Uterine smooth muscle cell (primary cell): ENCODE data around the gene TMEM214. TPM values are rescaled to one million over a fixed set of nuclear protein-coding genes. Genes with fewer than 3 reads are reported as not detected.

Source experiments
- total RNA-seq: library from RNA; depleted of rRNA; stranded (reverse); fragments of >200 nt; gene quantifications from 2 replicates; pipeline ENCODE4 v1.2.3, GENCODE V29; 2014

The TMEM214 gene, protein sequence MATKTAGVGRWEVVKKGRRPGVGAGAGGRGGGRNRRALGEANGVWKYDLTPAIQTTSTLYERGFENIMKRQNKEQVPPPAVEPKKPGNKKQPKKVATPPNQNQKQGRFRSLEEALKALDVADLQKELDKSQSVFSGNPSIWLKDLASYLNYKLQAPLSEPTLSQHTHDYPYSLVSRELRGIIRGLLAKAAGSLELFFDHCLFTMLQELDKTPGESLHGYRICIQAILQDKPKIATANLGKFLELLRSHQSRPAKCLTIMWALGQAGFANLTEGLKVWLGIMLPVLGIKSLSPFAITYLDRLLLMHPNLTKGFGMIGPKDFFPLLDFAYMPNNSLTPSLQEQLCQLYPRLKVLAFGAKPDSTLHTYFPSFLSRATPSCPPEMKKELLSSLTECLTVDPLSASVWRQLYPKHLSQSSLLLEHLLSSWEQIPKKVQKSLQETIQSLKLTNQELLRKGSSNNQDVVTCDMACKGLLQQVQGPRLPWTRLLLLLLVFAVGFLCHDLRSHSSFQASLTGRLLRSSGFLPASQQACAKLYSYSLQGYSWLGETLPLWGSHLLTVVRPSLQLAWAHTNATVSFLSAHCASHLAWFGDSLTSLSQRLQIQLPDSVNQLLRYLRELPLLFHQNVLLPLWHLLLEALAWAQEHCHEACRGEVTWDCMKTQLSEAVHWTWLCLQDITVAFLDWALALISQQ
- total RNA-seq = 38.7 and 45.9 TPM in 2 replicates

DNA sequence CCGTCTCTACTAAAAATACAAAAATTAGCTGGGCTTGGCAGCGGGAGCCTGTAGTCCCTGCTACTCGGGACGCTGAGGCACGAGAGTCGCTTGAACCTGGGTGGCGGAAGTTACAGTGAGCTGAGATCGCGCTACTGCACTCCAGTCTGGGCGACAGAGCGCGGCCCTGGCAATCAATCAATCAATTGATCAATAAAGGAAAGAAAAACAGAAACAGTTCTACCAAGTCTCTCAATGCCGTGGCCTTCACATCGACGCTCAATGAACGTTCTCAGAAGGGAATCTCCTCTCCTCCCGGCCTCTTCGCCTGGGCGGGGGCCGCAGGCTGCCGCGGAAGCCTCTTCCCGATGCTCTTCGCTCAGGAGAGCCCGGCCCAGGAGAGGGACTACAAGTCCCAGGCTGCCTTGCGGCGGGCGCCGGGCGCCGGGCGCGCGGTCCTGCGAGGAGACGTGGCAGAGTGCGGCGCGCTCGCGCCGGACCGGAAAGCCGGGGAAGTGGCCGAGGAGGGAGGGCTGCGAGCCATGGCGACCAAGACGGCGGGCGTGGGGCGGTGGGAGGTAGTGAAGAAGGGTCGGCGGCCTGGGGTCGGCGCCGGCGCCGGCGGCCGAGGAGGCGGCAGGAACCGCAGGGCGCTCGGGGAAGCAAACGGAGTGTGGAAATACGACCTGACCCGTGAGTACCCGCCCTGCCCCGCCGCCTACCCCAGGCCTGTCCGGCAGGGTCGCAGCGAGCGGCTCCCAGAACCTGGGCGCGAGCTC is at the start of gene TMEM214:
Gene TMEM214 (plus strand): TSS at position 471 of the 758 bp plus-strand sequence. CDS start 51 bp downstream, at position 522.

DNA sequence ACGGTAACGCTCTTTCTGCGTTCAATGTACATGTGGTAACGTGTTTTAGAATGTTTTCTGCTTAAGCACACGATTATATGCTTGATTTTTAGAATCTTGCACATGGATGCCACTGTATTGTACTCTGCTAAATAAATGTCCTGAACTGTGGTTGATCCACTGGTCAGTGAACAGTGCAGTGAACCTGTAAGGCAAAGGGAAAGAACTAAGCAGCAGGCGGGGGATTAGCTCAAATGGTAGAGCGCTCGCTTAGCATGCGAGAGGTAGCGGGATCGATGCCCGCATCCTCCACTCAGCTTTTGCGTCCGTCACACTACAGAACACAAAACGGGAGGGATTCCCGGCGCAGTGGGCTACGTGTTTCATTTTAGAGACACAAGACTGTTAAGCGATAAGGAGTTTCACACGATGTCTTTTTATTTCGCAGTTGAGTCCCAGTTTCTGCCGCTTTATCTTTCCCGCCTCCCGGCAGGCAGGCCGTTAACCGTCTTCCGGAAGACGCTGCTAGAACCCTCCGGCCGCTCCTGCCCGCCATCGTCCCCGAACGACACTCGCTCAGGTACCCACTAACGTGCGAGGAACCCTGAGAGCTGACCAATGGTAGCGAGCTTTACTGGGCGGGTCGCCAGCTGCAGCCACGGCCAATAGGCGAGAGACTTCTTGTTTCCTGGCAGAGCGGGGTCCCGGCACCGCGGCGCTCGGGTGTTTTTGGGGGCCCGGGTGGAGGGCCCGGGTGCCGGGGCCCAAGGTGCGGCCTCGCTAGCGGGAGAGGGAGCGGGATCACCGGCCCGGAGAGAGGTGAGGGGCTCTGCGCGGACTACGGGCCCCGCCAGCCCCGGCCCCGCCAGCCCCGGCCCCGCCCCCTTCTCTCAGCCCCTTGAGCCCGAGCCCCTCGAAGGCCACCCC is 18.5 kb downstream of the TMEM214 start, which contains the start of gene AGBL5:
Gene AGBL5 (plus strand): TSS at position 673 of the 906 bp plus-strand sequence. CDS start 1,291 bp downstream, outside the sequence.

DNA sequence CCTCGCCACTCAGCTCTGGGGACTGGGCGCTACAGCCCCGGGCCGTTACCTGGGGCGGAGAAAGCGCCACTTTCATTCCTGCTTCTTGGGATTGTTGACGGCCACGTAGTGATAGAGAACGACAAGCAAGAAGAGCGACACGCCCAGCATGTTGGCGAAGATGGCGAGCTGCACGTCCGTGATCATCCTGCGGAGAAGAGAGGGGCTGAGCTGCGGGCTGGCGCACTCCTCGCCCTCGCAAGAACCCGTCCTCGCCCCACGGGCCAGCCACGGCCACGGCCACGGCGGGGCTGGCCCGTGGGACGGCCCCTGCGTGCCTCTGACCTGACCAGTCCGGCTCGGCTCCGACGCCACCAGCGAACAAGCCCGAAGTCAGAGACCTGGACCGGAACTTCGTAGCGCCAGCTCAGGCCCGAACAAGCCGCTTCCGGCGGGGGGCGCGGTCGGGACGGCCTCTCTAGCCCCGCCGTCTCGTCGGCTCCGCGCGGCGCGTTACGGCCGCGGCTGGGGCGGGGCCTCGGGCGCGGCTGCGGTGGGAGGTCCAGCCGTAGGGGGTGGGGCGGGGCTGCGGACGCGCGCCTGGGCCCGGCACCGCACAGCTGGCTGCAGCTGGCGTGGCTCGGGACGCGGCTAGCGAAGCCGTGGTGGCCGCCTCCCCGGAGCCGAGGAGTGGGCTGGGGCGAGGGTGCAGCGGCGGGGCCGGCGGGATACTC is 38.7 kb downstream of the TMEM214 start, which contains the start of gene OST4:
Gene OST4 (minus strand): TSS at position 378 of the 713 bp plus-strand sequence.

GRCh38 chr2:27078267-27079194 is 45.8 kb downstream of the TMEM214 start, which contains the start of gene EMILIN1:
Gene EMILIN1, plus strand, starts transcription at chr2:27078615. Its CDS starts 451 bp downstream, at chr2:27079066.

GRCh38 chr2:27086724-27087593 is 54.2 kb downstream of the TMEM214 start, which contains the start of gene KHK:
Gene KHK, plus strand, starts transcription at chr2:27086772. Its CDS starts 488 bp downstream, at chr2:27087260.

Other genes with a start within 250 kb of the TMEM214 start
- gene CENPA, start 246.9 kb upstream of the TMEM214 start, total RNA-seq = 7.7 and 32.9 TPM in 2 replicates
- not detected in 2 replicates for gene DPYSL5, start 184.8 kb upstream of the TMEM214 start, total RNA-seq
- gene MAPRE3, start 62.3 kb upstream of the TMEM214 start, total RNA-seq = 6.6 and 8.4 TPM in 2 replicates
- 21.2 and 23.9 TPM in 2 replicates for gene AGBL5, start 18.7 kb downstream of the TMEM214 start, total RNA-seq
- gene OST4, start 38.7 kb downstream of the TMEM214 start, total RNA-seq = 224 and 453 TPM in 2 replicates
- 196 and 328 TPM in 2 replicates for gene EMILIN1, start 45.6 kb downstream of the TMEM214 start, total RNA-seq
- 1.2 and 3.1 TPM in 2 replicates for gene KHK, start 53.8 kb downstream of the TMEM214 start, total RNA-seq
- 1.4 and 6.2 TPM in 2 replicates for gene CGREF1, start 86.2 kb downstream of the TMEM214 start, total RNA-seq
- gene ABHD1, start 90.8 kb downstream of the TMEM214 start, total RNA-seq = under 0.01 TPM in 2 replicates
- gene PREB, start 101.7 kb downstream of the TMEM214 start, total RNA-seq = 46.4 and 50.0 TPM in 2 replicates
- not detected in 2 replicates for gene PRR30, start 106.4 kb downstream of the TMEM214 start, total RNA-seq
- gene TCF23, start 116.0 kb downstream of the TMEM214 start, total RNA-seq = not detected in 2 replicates
- gene ATRAID, start 179.1 kb downstream of the TMEM214 start, total RNA-seq = 140 and 237 TPM in 2 replicates
- gene SLC5A6, start 179.3 kb downstream of the TMEM214 start, total RNA-seq = 19.4 and 30.4 TPM in 2 replicates
- gene CAD, start 184.4 kb downstream of the TMEM214 start, total RNA-seq = 45.9 and 57.2 TPM in 2 replicates
- 0.66 and 0.87 TPM in 2 replicates for gene SLC30A3, start 230.1 kb downstream of the TMEM214 start, total RNA-seq
- gene DNAJC5G, start 242.5 kb downstream of the TMEM214 start, total RNA-seq = not detected in 2 replicates
- gene TRIM54, start 249.5 kb downstream of the TMEM214 start, total RNA-seq = 0.33 and 0.37 TPM in 2 replicates